ENCODE data around the gene ULK4. TPM values are rescaled to one million over a fixed set of nuclear protein-coding genes. Genes with fewer than 3 reads are reported as not detected.
"Not testable (repeated sequence)": the region's sequence is repeated elsewhere in the genome, so short reads cannot be mapped to it uniquely, and the experiment has no call there.

Gene ULK4
- total RNA-seq, 1 experiment from 2014 or later: 6.6 TPM

GRCh38 chr3:41469083-41469482, 492.8 kb downstream of the ULK4 start:
- no peaks in the 10 kb centered on the region for H3K36me3 ChIP-seq (replicated peaks; ENCODE audit: control insufficient read depth, insufficient read depth, low read length)
- H3K4me3 ChIP-seq (ENCODE audit: insufficient read depth, low read depth, low read length): no peak overlapping the region
- no peaks in the 10 kb centered on the region for H3K27me3 ChIP-seq (ENCODE audit: control insufficient read depth, insufficient read depth, low read length)
- no peak for DNase-seq

- Histone ChIP-seq H3K36me3 (replicated peaks; ENCODE audit: control insufficient read depth, insufficient read depth, low read length) (no peaks in the 10 kb centered on the region), H3K4me3 (ENCODE audit: insufficient read depth, low read depth, low read length) (no peak overlapping the region), H3K27me3 (ENCODE audit: control insufficient read depth, insufficient read depth, low read length) (no peaks in the 10 kb centered on the region)
- DNase-seq: no peak
Measured at GRCh38 chr3:41467481-41467880, 494.4 kb downstream of the ULK4 start.

GRCh38 chr3:41464858-41465257, 497.0 kb downstream of the ULK4 start:
- H3K4me3 ChIP-seq (ENCODE audit: insufficient read depth, low read depth, low read length): no peak overlapping the region
- no peaks in the 10 kb centered on the region for H3K27me3 ChIP-seq (ENCODE audit: control insufficient read depth, insufficient read depth, low read length)
- DNase-seq: no peak
- no peaks in the 10 kb centered on the region for H3K36me3 ChIP-seq (replicated peaks; ENCODE audit: control insufficient read depth, insufficient read depth, low read length)

- Histone ChIP-seq H3K36me3 (replicated peaks; ENCODE audit: control insufficient read depth, insufficient read depth, low read length) (no peaks in the 10 kb centered on the region), H3K4me3 (ENCODE audit: insufficient read depth, low read depth, low read length) (no peak overlapping the region), H3K27me3 (ENCODE audit: control insufficient read depth, insufficient read depth, low read length) (no peaks in the 10 kb centered on the region)
- DNase-seq: no peak
Measured at GRCh38 chr3:41464401-41464800, 497.5 kb downstream of the ULK4 start.

- Histone ChIP-seq H3K36me3 (replicated peaks; ENCODE audit: control insufficient read depth, insufficient read depth, low read length) (no peaks in the 10 kb centered on the region), H3K4me3 (ENCODE audit: insufficient read depth, low read depth, low read length) (no peak overlapping the region), H3K27me3 (ENCODE audit: control insufficient read depth, insufficient read depth, low read length) (no peaks in the 10 kb centered on the region)
- DNase-seq: no peak
Measured at GRCh38 chr3:41462103-41462691, 499.7 kb downstream of the ULK4 start.

- H3K4me3 ChIP-seq (ENCODE audit: insufficient read depth, low read depth, low read length): no peak overlapping the region
- no peaks in the 10 kb centered on the region for H3K27me3 ChIP-seq (ENCODE audit: control insufficient read depth, insufficient read depth, low read length)
- H3K36me3 ChIP-seq (replicated peaks; ENCODE audit: control insufficient read depth, insufficient read depth, low read length): no peaks in the 10 kb centered on the region
- no peak for DNase-seq
Measured at GRCh38 chr3:41460736-41461135, 501.2 kb downstream of the ULK4 start.

- no peak for DNase-seq
- H3K4me3 ChIP-seq (ENCODE audit: insufficient read depth, low read depth, low read length): no peak overlapping the region
- no peaks in the 10 kb centered on the region for H3K27me3 ChIP-seq (ENCODE audit: control insufficient read depth, insufficient read depth, low read length)
- no peaks in the 10 kb centered on the region for H3K36me3 ChIP-seq (replicated peaks; ENCODE audit: control insufficient read depth, insufficient read depth, low read length)
Measured at GRCh38 chr3:41457176-41457575, 504.7 kb downstream of the ULK4 start.

GRCh38 chr3:41456162-41456561, 505.7 kb downstream of the ULK4 start:
- Histone ChIP-seq H3K36me3 (replicated peaks; ENCODE audit: control insufficient read depth, insufficient read depth, low read length) (no peaks in the 10 kb centered on the region), H3K4me3 (ENCODE audit: insufficient read depth, low read depth, low read length) (no peak overlapping the region), H3K27me3 (ENCODE audit: control insufficient read depth, insufficient read depth, low read length) (no peaks in the 10 kb centered on the region)
- no peak for DNase-seq

GRCh38 chr3:41453618-41454017, 508.3 kb downstream of the ULK4 start:
- not testable (repeated sequence) for H3K36me3 ChIP-seq (replicated peaks; ENCODE audit: control insufficient read depth, insufficient read depth, low read length); DNase-seq; H3K27me3 ChIP-seq (ENCODE audit: control insufficient read depth, insufficient read depth, low read length); H3K4me3 ChIP-seq (ENCODE audit: insufficient read depth, low read depth, low read length)

GRCh38 chr3:41450416-41451231, 511.3 kb downstream of the ULK4 start:
- Histone ChIP-seq H3K27me3 (ENCODE audit: control insufficient read depth, insufficient read depth, low read length) (no peaks in the 10 kb centered on the region), H3K36me3 (replicated peaks; ENCODE audit: control insufficient read depth, insufficient read depth, low read length) (no peaks in the 10 kb centered on the region), H3K4me3 (ENCODE audit: insufficient read depth, low read depth, low read length) (no peak overlapping the region)
- DNase-seq: no peak

GRCh38 chr3:41448396-41448795, 513.5 kb downstream of the ULK4 start:
- DNase-seq: no peak
- H3K36me3 ChIP-seq (replicated peaks; ENCODE audit: control insufficient read depth, insufficient read depth, low read length): no peaks in the 10 kb centered on the region
- H3K4me3 ChIP-seq (ENCODE audit: insufficient read depth, low read depth, low read length): no peak overlapping the region
- H3K27me3 ChIP-seq (ENCODE audit: control insufficient read depth, insufficient read depth, low read length): no peaks in the 10 kb centered on the region

GRCh38 chr3:41447701-41448100, 514.2 kb downstream of the ULK4 start:
- no peaks in the 10 kb centered on the region for H3K27me3 ChIP-seq (ENCODE audit: control insufficient read depth, insufficient read depth, low read length)
- DNase-seq: no peak
- H3K36me3 ChIP-seq (replicated peaks; ENCODE audit: control insufficient read depth, insufficient read depth, low read length): no peaks in the 10 kb centered on the region
- no peak overlapping the region for H3K4me3 ChIP-seq (ENCODE audit: insufficient read depth, low read depth, low read length)

- not testable (repeated sequence) for H3K36me3 ChIP-seq (replicated peaks; ENCODE audit: control insufficient read depth, insufficient read depth, low read length); H3K4me3 ChIP-seq (ENCODE audit: insufficient read depth, low read depth, low read length); H3K27me3 ChIP-seq (ENCODE audit: control insufficient read depth, insufficient read depth, low read length); DNase-seq
Measured at GRCh38 chr3:41446316-41446715, 515.6 kb downstream of the ULK4 start.

GRCh38 chr3:41441568-41441967, 520.3 kb downstream of the ULK4 start:
- Histone ChIP-seq H3K36me3 (replicated peaks; ENCODE audit: control insufficient read depth, insufficient read depth, low read length) (no peaks in the 10 kb centered on the region), H3K27me3 (ENCODE audit: control insufficient read depth, insufficient read depth, low read length) (no peaks in the 10 kb centered on the region), H3K4me3 (ENCODE audit: insufficient read depth, low read depth, low read length) (no peak overlapping the region)
- no peak for DNase-seq

GRCh38 chr3:41441139-41441538, 520.8 kb downstream of the ULK4 start:
- no peak for DNase-seq
- no peak overlapping the region for H3K4me3 ChIP-seq (ENCODE audit: insufficient read depth, low read depth, low read length)

More at GRCh38 chr3:41441139-41441538, 520.8 kb downstream of the ULK4 start:
- H3K27me3 ChIP-seq (ENCODE audit: control insufficient read depth, insufficient read depth, low read length): no peaks in the 10 kb centered on the region
- H3K36me3 ChIP-seq (replicated peaks; ENCODE audit: control insufficient read depth, insufficient read depth, low read length): no peaks in the 10 kb centered on the region
